GM12872 (cell line): ENCODE results near the gene ARHGAP24.

ENCODE experiments used
- CTCF ChIP-seq: IDR thresholded peaks from 3 replicates; pipeline ENCODE4 v1.5.1; 2011; ENCODE audit warnings: low read depth, mild to moderate bottlenecking, low read length, moderate library complexity; ENCODE audit not compliant: insufficient read depth

Gene ARHGAP24

GRCh38 chr4:85512446-85513205 is 37.7 kb downstream of the ARHGAP24 start:
- no peak for TF ChIP-seq CTCF

GRCh38 chr4:85514117-85514516 is 39.2 kb downstream of the ARHGAP24 start:
- TF ChIP-seq CTCF: no peak

GRCh38 chr4:85514783-85515182 is 39.8 kb downstream of the ARHGAP24 start:
- TF ChIP-seq CTCF: no peak

GRCh38 chr4:85515701-85516100 is 40.8 kb downstream of the ARHGAP24 start:
- no peak for TF ChIP-seq CTCF

GRCh38 chr4:85520765-85521749 is 46.1 kb downstream of the ARHGAP24 start:
- TF ChIP-seq CTCF: no peak

- TF ChIP-seq CTCF: no peak
Observed at GRCh38 chr4:85522277-85522676, 47.3 kb downstream of the ARHGAP24 start.

- TF ChIP-seq CTCF: no peak
Observed at GRCh38 chr4:85522836-85523235, 47.9 kb downstream of the ARHGAP24 start.
